ENCODE data around the gene OR8G1. TPM values are rescaled to one million over a fixed set of nuclear protein-coding genes. Genes with fewer than 3 reads are reported as not detected.

The OR8G1 gene
- polyA plus RNA-seq, 1 donor (not counting 4 experiments of a cell fraction or from before 2014, with no cell fraction given): not detected

GRCh38 chr11:124202951-124203350, 37.9 kb upstream of the OR8G1 start:
- Histone ChIP-seq H3K4me3 (ENCODE audit: control insufficient read depth in 2 of 3, extremely low read depth in 1 of 3, insufficient read depth in 2 of 3, low read depth in 1 of 3, low read length in 3 of 3) (no peak overlapping the region), H4K20me1 (ENCODE audit: control insufficient read depth, extremely low read depth, insufficient read depth, low read length) (no peaks in the 10 kb centered on the region), H3K27ac (ENCODE audit: control insufficient read depth, insufficient read depth, low read length) (no peak overlapping the region), H3K9me1 (ENCODE audit: control insufficient read depth, extremely low read depth, insufficient read depth, low read length) (no peaks in the 10 kb centered on the region), H3K4me2 (ENCODE audit: control insufficient read depth, extremely low read depth, insufficient read depth, low read depth, low read length) (no peak overlapping the region), H3K9ac (ENCODE audit: control insufficient read depth, extremely low read depth, insufficient read depth, low read length) (no peak overlapping the region), H3K4me1 (ENCODE audit: control insufficient read depth, extremely low read depth, insufficient read depth, low read length) (no peaks in the 10 kb centered on the region), H3K36me3 (ENCODE audit: control insufficient read depth in 2 of 2, extremely low read depth in 1 of 2, insufficient read depth in 2 of 2, low read length in 2 of 2) (no peaks in the 10 kb centered on the region), H3K9me3 (ENCODE audit: control insufficient read depth, low read depth, low read length) (no peaks in the 10 kb centered on the region), H3K79me2 (ENCODE audit: control insufficient read depth, insufficient read depth, low read length) (no peaks in the 10 kb centered on the region), H2AFZ (ENCODE audit: control insufficient read depth, low read length) (no peak overlapping the region), H3K27me3 (ENCODE audit: control insufficient read depth, extremely low read depth, insufficient read depth, low read length) (no peaks in the 10 kb centered on the region)
- DNase-seq (ENCODE audit: low read depth, low spot score) (no peak), FAIRE-seq (no peak)
- TF ChIP-seq, protein P1, sequence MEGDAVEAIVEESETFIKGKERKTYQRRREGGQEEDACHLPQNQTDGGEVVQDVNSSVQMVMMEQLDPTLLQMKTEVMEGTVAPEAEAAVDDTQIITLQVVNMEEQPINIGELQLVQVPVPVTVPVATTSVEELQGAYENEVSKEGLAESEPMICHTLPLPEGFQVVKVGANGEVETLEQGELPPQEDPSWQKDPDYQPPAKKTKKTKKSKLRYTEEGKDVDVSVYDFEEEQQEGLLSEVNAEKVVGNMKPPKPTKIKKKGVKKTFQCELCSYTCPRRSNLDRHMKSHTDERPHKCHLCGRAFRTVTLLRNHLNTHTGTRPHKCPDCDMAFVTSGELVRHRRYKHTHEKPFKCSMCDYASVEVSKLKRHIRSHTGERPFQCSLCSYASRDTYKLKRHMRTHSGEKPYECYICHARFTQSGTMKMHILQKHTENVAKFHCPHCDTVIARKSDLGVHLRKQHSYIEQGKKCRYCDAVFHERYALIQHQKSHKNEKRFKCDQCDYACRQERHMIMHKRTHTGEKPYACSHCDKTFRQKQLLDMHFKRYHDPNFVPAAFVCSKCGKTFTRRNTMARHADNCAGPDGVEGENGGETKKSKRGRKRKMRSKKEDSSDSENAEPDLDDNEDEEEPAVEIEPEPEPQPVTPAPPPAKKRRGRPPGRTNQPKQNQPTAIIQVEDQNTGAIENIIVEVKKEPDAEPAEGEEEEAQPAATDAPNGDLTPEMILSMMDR (optimal IDR thresholded peaks at IDR 0.05 in 1 of 3, IDR thresholded peaks at IDR 0.05 in 1 of 3, conservative IDR thresholded peaks at IDR 0.05 in 1 of 3; ENCODE audit: extremely low read depth in 1 of 3, insufficient read depth in 2 of 3, low read length in 3 of 3): no peak
- no peak for TF ChIP-seq EZH2 (IDR thresholded peaks at IDR 0.05; ENCODE audit: low read length)
- dilution Hi-C loops (cut with MboI; ENCODE audit: extremely low pct_ligation_motif_present, low sequenced_read_pairs): no loop called here

DNA sequence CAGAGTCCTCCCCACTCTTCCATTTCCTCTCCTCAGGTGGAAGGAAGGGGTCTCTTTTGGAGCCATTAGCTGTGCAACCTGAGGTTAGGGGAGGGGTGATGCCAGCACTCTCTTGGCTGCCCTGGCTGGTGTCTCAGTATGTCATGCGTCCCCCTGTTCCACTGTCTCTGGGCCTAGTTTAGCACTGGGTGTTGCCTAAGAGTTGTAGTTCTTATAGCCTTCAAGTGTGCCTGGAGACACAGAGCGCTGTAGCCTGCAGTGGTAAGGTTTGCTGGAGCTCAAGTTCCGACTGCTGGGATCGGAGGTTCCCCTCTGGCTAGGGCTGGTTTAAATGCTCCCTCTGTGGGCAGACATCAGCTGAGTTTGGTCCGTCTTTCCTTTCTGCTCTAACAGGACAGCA, 36.9 kb upstream of the OR8G1 start:
- dilution Hi-C loops (cut with MboI; ENCODE audit: extremely low pct_ligation_motif_present, low sequenced_read_pairs): no loop called here
- Histone ChIP-seq H3K9me1 (ENCODE audit: control insufficient read depth, extremely low read depth, insufficient read depth, low read length) (no peaks in the 10 kb centered on the region), H3K27ac (ENCODE audit: control insufficient read depth, insufficient read depth, low read length) (no peak overlapping the region), H4K20me1 (ENCODE audit: control insufficient read depth, extremely low read depth, insufficient read depth, low read length) (no peaks in the 10 kb centered on the region), H3K79me2 (ENCODE audit: control insufficient read depth, insufficient read depth, low read length) (no peaks in the 10 kb centered on the region), H2AFZ (ENCODE audit: control insufficient read depth, low read length) (no peak overlapping the region), H3K27me3 (ENCODE audit: control insufficient read depth, extremely low read depth, insufficient read depth, low read length) (no peaks in the 10 kb centered on the region), H3K4me3 (ENCODE audit: control insufficient read depth in 2 of 3, extremely low read depth in 1 of 3, insufficient read depth in 2 of 3, low read depth in 1 of 3, low read length in 3 of 3) (no peak overlapping the region), H3K9me3 (ENCODE audit: control insufficient read depth, low read depth, low read length) (no peaks in the 10 kb centered on the region), H3K4me2 (ENCODE audit: control insufficient read depth, extremely low read depth, insufficient read depth, low read depth, low read length) (no peak overlapping the region), H3K9ac (ENCODE audit: control insufficient read depth, extremely low read depth, insufficient read depth, low read length) (no peak overlapping the region), H3K4me1 (ENCODE audit: control insufficient read depth, extremely low read depth, insufficient read depth, low read length) (no peaks in the 10 kb centered on the region), H3K36me3 (ENCODE audit: control insufficient read depth in 2 of 2, extremely low read depth in 1 of 2, insufficient read depth in 2 of 2, low read length in 2 of 2) (no peaks in the 10 kb centered on the region)
- no peak for FAIRE-seq
- TF ChIP-seq EZH2 (IDR thresholded peaks at IDR 0.05; ENCODE audit: low read length): no peak
- TF ChIP-seq, protein P1 (optimal IDR thresholded peaks at IDR 0.05 in 1 of 3, IDR thresholded peaks at IDR 0.05 in 1 of 3, conservative IDR thresholded peaks at IDR 0.05 in 1 of 3; ENCODE audit: extremely low read depth in 1 of 3, insufficient read depth in 2 of 3, low read length in 3 of 3): no peak
- no peak for DNase-seq (ENCODE audit: low read depth, low spot score)

Measured in keratinocyte (primary cell).